K562 (cell line): ENCODE data around the gene LRRC61. TPM values are rescaled to one million over a fixed set of nuclear protein-coding genes. Genes with fewer than 3 reads are reported as not detected.

Source experiments
- BHLHE40 ChIP-seq: IDR thresholded peaks from 2 replicates; pipeline ENCODE4 v1.6.1; 2011; ENCODE audit warnings: low read length, improper control_type of control experiment
- BRD4 ChIP-seq: fragments of 200-600 bp; sonication (generic); IDR thresholded peaks from 2 replicates; pipeline ENCODE4 v1.6.1; 2017; ENCODE audit warnings: inconsistent platforms
- EZH2 ChIP-seq: IDR thresholded peaks from 2 replicates; pipeline ENCODE4 v1.6.1; 2012; ENCODE audit warnings: low read depth, mild to moderate bottlenecking, inconsistent platforms, low read length, borderline replicate concordance
- FUS ChIP-seq: fragments of 200-400 bp; formaldehyde crosslinking; optimal IDR thresholded peaks from 2 replicates; pipeline ENCODE3; 2017; ENCODE audit warnings: low read depth, low read length
- HOXB6 ChIP-seq: fragments of 250-450 bp; sonication (Bioruptor Pico); IDR thresholded peaks from 2 replicates; pipeline ENCODE4 v1.5.1; 2022; ENCODE audit warnings: mild to moderate bottlenecking, borderline replicate concordance
- KHSRP ChIP-seq: fragments of 450-650 bp; IDR thresholded peaks from 2 replicates; pipeline ENCODE4 v1.6.1; 2017
- LEF1 ChIP-seq: fragments of 450-650 bp; IDR thresholded peaks from 2 replicates; pipeline ENCODE4 v1.6.1; 2016; ENCODE audit warnings: mild to moderate bottlenecking
- MTA1 ChIP-seq: fragments of 450-650 bp; IDR thresholded peaks from 2 replicates; pipeline ENCODE4 v1.6.1; 2017; ENCODE audit warnings: borderline replicate concordance
- NBN ChIP-seq: fragments of 450-650 bp; IDR thresholded peaks from 2 replicates; pipeline ENCODE4 v1.6.1; 2016; ENCODE audit warnings: low read depth, mild to moderate bottlenecking
- NCOA6 ChIP-seq: fragments of 450-650 bp; IDR thresholded peaks from 2 replicates; pipeline ENCODE4 v1.6.1; 2017; ENCODE audit warnings: mild to moderate bottlenecking
- PCBP1 ChIP-seq: fragments of 200-400 bp; formaldehyde crosslinking; IDR thresholded peaks from 2 replicates; pipeline ENCODE4 v1.6.1; 2018; ENCODE audit warnings: mild to moderate bottlenecking, low read depth, low read length; ENCODE audit not compliant: poor library complexity, severe bottlenecking
- PML ChIP-seq: IDR thresholded peaks from 2 replicates; pipeline ENCODE4 v1.6.1; 2012; ENCODE audit warnings: low read length, inconsistent platforms
- RAD21 ChIP-seq, 2 experiments: fragments of 250-450 bp in 1 of 2; fragments of 450-650 bp in 1 of 2; sonication (Bioruptor Pico) in 1 of 2; formaldehyde crosslinking in 1 of 2; IDR thresholded peaks in 1 of 2; conservative IDR thresholded peaks in 1 of 2; 2 replicates each; pipeline versions ENCODE4 v1.4.0 to v1.8.0; 2020 to 2022; ENCODE audit warnings: mild to moderate bottlenecking in 2 of 2, moderate library complexity in 1 of 2
- RFX5 ChIP-seq: IDR thresholded peaks from 2 replicates; pipeline ENCODE4 v1.6.1; 2011; ENCODE audit warnings: low read depth, mild to moderate bottlenecking, improper control_type of control experiment, low read length
- RFX7 ChIP-seq: fragments of 250-450 bp; sonication (Bioruptor Pico); IDR thresholded peaks from 2 replicates; pipeline ENCODE4 v1.5.1; 2021; ENCODE audit warnings: mild to moderate bottlenecking
- SRF ChIP-seq, 2 experiments: fragments of 250-450, 450-650 bp in 1 of 2; sonication (Bioruptor Pico) in 1 of 2; sonication (generic) in 1 of 2; formaldehyde crosslinking; IDR thresholded peaks; 2 replicates each; pipeline versions ENCODE4 v1.5.0 to v1.5.1; 2020 to 2022; ENCODE audit warnings: mild to moderate bottlenecking in 1 of 2, missing genetic modification reagents in 1 of 2
- ZNF589 ChIP-seq: fragments of 200-800 bp; sonication (Bioruptor generic); IDR thresholded peaks from 2 replicates; pipeline ENCODE4 v1.6.1; 2016; ENCODE audit warnings: low read depth, missing genetic modification characterization, missing compliant biosample characterization
- polyA plus RNA-seq, 8 experiments: library from polyadenylated mRNA; depleted of rRNA in 4 of 8; stranded (reverse) in 5 of 8; unstranded in 3 of 8; fragments of >200 nt; fragmentation: Nextera tagmentation in 2 of 8; fragmentation: Illumina TruSeq in 1 of 8; extraction: Ambion mirVana in 2 of 8; extraction: Trizol in 1 of 8; gene quantifications; 2 replicates each; pipeline versions ENCODE4 v1.2.1 to v1.2.3, GENCODE V29; 2011 to 2014; ENCODE audit warnings: inconsistent platforms in 1 of 8, missing spikeins in 1 of 8
- total RNA-seq, 7 experiments: library from RNA; depleted of rRNA in 6 of 7; stranded (reverse); fragments of >200 nt in 6 of 7; fragmentation: Illumina TruSeq in 2 of 7; extraction: Trizol in 2 of 7; gene quantifications; 2 replicates each; pipeline versions ENCODE4 v1.2.1 to v1.2.3, GENCODE V29; 2011 to 2021; ENCODE audit warnings: low replicate concordance in 1 of 7
- TF ChIP-seq, protein P1 (sequence below): sonication (generic); formaldehyde crosslinking; IDR thresholded peaks from 2 replicates; pipeline ENCODE4 v1.8.1; 2023; ENCODE audit warnings: mild to moderate bottlenecking, missing genetic modification reagents
- TF ChIP-seq, protein P2 (sequence below): sonication (generic); formaldehyde crosslinking; IDR thresholded peaks from 2 replicates; pipeline ENCODE4 v1.8.1; 2023; ENCODE audit warnings: mild to moderate bottlenecking, missing genetic modification reagents
- TF ChIP-seq, protein P3 (sequence below), 2 experiments: IDR thresholded peaks; 2 replicates each; pipeline ENCODE4 v1.6.1; 2011; ENCODE audit warnings: borderline replicate concordance in 1 of 2, control low read depth in 1 of 2, low read depth in 1 of 2, low read length in 1 of 2, mild to moderate bottlenecking in 1 of 2, mixed read lengths in 1 of 2, moderate library complexity in 1 of 2; ENCODE audit not compliant: insufficient read depth in 1 of 2, insufficient read length in 1 of 2, poor library complexity in 1 of 2, severe bottlenecking in 1 of 2; ENCODE audit errors: extremely low read depth in 1 of 2
- TF ChIP-seq, protein P4 (sequence below): fragments of 250-450 bp; sonication (Bioruptor Pico); IDR thresholded peaks from 2 replicates; pipeline ENCODE4 v1.4.0; 2020; ENCODE audit warnings: borderline replicate concordance

Gene LRRC61
- total and polyA plus RNA-seq, 9 of the 15 experiments (the other 6 are each of a cell fraction or from before 2014, with no cell fraction given) = 1.3 to 55.2 (median 35.2) TPM

DNA sequence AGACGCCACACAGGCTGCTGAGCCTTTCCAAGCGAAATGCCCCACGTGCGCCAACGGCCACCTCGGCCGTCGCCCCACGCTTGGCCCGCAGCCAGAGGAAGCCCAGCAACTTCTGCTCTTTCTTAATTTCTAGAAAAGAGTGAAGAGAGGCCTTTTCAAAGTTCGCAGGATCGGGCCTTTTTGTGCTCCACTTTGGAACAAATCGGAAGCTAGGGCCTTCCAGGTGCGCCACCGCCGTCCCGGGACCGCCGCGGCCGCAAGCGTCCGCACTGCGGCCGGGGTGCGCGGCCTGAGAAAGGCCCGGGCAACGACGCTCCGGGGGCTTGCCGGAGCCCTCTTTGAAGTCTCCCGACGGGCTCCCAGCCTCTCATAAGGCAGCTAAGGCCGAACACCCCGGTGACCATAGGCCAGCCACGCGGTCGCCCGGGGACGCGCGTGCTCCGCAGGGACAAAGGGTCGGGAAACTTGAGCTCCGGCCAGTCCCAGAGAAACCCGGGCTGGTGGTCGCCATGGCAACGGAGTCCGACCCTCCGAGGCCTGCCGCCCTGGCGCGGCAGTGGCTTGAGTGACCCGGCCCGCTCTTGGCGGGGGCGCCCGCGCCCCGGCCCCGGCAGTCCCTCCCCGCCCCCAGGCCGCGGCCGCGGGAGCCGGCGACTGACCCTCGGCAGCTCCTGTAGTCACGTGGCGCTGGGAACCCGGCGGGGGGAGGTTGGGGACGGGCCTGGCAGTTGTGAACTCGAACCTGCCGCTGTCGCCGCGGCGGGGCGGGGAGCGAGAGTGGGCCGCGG lies 45.1 kb downstream of the LRRC61 start, which contains the start of gene REPIN1 (continued):
- peak in 1 of 2 experiments; percentile 72; a peak in 1 of 4 replicates for TF ChIP-seq SRF (CRISPR knock-in tag; IDR thresholded peaks at IDR 0.05)
- no peak for TF ChIP-seq HOXB6 (CRISPR knock-in tag)
- TF ChIP-seq MTA1 = 0 out of 2 replicates have a peak, but pooled peaks have one; percentile 67
- TF ChIP-seq NCOA6 = no peak
- TF ChIP-seq RFX5 = no peak
- TF ChIP-seq BHLHE40 = peak; percentile 92
- TF ChIP-seq BRD4 = peak; percentile 100
- peak; percentile 40; the same call in 1 of the 2 replicates for TF ChIP-seq PML
- 0 out of 2 replicates have a peak, but pooled peaks have one; percentile 51 for TF ChIP-seq LEF1
- TF ChIP-seq, protein P1, sequence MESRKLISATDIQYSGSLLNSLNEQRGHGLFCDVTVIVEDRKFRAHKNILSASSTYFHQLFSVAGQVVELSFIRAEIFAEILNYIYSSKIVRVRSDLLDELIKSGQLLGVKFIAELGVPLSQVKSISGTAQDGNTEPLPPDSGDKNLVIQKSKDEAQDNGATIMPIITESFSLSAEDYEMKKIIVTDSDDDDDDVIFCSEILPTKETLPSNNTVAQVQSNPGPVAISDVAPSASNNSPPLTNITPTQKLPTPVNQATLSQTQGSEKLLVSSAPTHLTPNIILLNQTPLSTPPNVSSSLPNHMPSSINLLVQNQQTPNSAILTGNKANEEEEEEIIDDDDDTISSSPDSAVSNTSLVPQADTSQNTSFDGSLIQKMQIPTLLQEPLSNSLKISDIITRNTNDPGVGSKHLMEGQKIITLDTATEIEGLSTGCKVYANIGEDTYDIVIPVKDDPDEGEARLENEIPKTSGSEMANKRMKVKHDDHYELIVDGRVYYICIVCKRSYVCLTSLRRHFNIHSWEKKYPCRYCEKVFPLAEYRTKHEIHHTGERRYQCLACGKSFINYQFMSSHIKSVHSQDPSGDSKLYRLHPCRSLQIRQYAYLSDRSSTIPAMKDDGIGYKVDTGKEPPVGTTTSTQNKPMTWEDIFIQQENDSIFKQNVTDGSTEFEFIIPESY = peak; percentile 78
- no peak for TF ChIP-seq EZH2
- TF ChIP-seq RAD21 (CRISPR knock-in tag; conservative IDR thresholded peaks at IDR 0.05 in 1 of 2, IDR thresholded peaks at IDR 0.05 in 1 of 2) = peak in 1 of 2 experiments; percentile 5; a peak in 1 of 4 replicates
- no peak for TF ChIP-seq KHSRP
- TF ChIP-seq, protein P2, sequence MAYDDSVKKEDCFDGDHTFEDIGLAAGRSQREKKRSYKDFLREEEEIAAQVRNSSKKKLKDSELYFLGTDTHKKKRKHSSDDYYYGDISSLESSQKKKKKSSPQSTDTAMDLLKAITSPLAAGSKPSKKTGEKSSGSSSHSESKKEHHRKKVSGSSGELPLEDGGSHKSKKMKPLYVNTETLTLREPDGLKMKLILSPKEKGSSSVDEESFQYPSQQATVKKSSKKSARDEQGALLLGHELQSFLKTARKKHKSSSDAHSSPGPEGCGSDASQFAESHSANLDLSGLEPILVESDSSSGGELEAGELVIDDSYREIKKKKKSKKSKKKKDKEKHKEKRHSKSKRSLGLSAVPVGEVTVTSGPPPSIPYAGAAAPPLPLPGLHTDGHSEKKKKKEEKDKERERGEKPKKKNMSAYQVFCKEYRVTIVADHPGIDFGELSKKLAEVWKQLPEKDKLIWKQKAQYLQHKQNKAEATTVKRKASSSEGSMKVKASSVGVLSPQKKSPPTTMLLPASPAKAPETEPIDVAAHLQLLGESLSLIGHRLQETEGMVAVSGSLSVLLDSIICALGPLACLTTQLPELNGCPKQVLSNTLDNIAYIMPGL (CRISPR knock-in tag) = peak; percentile 71
- peak; percentile 29 for TF ChIP-seq NBN
- 0 out of 2 replicates have a peak, but pooled peaks have one; percentile 68 for TF ChIP-seq RFX7 (CRISPR knock-in tag)
- TF ChIP-seq, protein P3, sequence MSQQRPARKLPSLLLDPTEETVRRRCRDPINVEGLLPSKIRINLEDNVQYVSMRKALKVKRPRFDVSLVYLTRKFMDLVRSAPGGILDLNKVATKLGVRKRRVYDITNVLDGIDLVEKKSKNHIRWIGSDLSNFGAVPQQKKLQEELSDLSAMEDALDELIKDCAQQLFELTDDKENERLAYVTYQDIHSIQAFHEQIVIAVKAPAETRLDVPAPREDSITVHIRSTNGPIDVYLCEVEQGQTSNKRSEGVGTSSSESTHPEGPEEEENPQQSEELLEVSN (IDR thresholded peaks at IDR 0.05; ENCODE audit: borderline replicate concordance in 1 of 2, extremely low read depth in 1 of 2, insufficient read depth in 1 of 2, insufficient read length in 1 of 2, low read depth in 1 of 2, low read length in 1 of 2, poor library complexity in 1 of 2, severe bottlenecking in 1 of 2) = peak; percentile 93 to 96
- TF ChIP-seq ZNF589 (CRISPR knock-in tag) = peak; percentile 98
- TF ChIP-seq PCBP1 = peak; percentile 96
- peak; percentile 71 for TF ChIP-seq FUS
- TF ChIP-seq, protein P4, sequence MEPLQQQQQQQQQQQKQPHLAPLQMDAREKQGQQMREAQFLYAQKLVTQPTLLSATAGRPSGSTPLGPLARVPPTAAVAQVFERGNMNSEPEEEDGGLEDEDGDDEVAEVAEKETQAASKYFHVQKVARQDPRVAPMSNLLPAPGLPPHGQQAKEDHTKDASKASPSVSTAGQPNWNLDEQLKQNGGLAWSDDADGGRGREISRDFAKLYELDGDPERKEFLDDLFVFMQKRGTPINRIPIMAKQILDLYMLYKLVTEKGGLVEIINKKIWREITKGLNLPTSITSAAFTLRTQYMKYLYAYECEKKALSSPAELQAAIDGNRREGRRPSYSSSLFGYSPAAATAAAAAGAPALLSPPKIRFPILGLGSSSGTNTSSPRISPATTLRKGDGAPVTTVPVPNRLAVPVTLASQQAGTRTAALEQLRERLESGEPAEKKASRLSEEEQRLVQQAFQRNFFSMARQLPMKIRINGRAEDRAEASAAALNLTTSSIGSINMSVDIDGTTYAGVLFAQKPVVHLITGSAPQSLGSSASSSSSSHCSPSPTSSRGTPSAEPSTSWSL (CRISPR knock-in tag) = no peak
